ENCODE data around the gene PGAM1.
"Not testable (repeated sequence)": the region's sequence is repeated elsewhere in the genome, so short reads cannot be mapped to it uniquely, and the experiment has no call there.

The PGAM1 gene

DNA sequence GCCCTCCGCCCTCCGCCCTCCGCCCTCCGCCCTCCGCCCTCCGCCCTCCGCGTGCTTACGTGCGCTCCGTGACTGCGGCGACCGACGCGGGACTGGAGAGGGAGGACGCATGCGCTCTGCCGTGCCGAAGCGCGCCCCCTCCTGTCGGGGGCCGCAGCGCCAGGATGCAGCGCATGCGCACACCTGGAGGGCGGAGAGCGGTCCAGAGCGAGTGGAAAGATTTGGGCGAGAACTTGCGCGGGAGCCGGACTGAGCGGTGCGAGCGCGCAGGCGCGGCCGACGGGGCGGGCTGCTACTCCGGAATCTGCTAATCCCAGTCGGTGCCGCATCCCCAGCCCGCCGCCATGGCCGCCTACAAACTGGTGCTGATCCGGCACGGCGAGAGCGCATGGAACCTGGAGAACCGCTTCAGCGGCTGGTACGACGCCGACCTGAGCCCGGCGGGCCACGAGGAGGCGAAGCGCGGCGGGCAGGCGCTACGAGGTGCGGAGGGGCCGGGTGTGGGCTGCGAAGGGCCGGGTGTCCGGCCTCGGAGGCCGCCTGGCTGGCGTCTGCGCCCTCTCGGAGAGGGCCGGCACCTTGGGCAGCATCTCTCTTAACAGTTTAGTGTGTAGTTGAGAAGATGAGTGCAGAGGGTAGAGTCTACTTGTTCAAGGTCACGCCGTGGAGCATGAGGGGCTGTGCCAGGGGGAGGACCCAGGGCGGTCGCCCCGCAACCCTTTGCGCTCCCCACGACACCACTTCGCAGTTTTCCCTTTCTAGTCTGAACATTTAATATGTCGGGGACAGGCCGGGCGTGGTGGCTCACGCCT is at the start of gene PGAM1:
PGAM1 (plus strand) TSS at position 228 of the 812 bp plus-strand sequence; CDS start at position 345, 117 bp downstream.
- DNase-seq (ENCODE audit: low read depth in 2 of 2), result peak; percentile 86

- no peak for DNase-seq (ENCODE audit: low read depth in 2 of 2)
These were observed 49.6 kb upstream of the PGAM1 start for GRCh38 chr10:97376413-97376812.

DNA sequence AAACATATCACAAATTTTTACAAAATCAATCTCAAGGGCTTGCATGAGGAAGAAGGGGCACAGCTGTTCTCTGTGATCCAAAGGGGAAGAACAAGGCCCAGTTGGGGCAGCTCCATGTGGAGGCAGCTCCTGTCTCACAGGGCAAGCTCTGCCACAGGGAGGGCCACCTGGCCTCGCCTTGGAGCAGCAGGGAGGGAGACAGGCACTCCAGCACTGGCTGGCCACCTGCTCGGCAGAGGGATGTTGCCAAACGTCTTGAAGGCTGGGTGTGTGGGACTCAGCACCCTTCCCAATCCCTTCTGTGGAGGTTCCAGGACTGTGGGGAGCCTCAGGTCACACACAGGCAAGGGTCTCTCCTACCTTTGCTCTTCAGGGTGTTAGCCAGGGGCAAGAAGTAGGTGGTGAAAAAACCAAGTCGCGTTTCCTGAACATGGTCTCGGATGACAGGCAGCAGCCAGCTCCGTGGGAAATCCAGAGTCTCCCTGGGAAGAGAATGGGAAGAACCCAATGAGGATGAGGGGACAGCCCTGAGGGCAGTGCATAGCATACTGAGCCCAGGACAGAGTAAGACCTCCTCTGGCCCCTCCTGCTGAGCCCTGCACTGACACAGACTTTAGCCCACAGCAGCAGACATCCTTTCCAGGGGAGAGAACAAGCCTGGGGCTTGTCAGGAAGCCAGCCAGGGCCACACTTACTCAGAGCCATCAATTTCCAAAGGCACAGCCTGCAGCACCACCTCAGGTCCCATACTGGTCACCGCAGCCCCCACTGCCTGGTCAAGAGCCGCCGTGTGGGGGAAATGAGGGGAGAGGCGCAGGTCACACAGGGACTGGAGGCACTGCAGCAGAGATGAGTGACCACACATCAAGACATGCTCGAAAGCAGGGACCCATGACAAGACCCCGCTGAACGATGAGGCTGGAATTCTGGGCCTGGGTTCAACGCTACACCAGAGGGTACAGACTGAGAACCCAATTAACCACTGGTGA is 46.8 kb upstream of the PGAM1 start:
- DNase-seq (ENCODE audit: low read depth in 2 of 2), result no peak

- no peak for DNase-seq (ENCODE audit: low read depth in 2 of 2)
These were observed 45.5 kb upstream of the PGAM1 start for GRCh38 chr10:97380516-97380915.

DNA sequence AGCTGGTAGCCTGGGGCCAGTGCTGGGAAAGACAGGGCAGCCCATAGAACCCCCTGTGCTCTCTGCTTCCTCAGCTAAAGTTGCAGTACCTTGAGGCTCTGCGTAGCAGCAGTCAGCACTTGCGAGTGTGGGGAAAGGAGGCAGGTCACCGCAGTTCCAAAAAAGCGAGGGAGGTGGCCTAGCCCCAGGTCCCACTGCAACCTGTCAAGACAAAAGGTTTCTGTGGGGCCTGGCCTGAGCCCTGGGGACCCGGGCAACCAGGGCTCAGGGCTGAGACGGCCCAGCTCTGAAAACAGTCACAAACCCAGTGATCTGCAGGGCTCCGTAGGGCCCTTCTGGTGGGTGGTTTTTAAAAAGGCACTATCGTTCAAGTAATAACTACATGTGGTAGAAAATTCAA is 44.4 kb upstream of the PGAM1 start:
- no peak for DNase-seq (ENCODE audit: low read depth in 2 of 2)

GRCh38 chr10:97383159-97383558 is 42.8 kb upstream of the PGAM1 start:
- no peak for DNase-seq (ENCODE audit: low read depth in 2 of 2)

- no peak for DNase-seq (ENCODE audit: low read depth in 2 of 2)
These were observed 41.8 kb upstream of the PGAM1 start for GRCh38 chr10:97384156-97384555.

- DNase-seq (ENCODE audit: low read depth in 2 of 2), result no peak
These were observed 41.4 kb upstream of the PGAM1 start for GRCh38 chr10:97384641-97385040.

DNA sequence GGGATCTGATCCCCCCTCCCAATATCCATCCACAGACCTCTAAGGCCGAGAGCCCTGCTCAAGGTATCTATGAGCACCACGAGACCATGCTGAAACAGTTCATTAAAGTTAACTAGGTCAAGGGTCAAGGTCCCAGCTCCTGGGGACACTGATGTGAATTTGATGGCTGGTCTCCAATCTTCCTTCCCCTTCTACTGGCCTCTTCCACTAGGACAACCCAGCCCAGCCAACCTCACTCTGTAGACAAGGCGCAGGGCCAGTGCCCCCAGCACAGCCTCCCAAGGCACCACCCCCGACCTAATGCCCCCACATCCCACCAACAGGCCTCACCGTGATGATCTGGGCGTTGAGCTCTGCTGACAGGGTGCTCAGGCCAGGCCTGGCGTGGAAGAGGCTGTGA is 40.4 kb upstream of the PGAM1 start:
- DNase-seq (ENCODE audit: low read depth in 2 of 2), result no peak

- no peak for DNase-seq (ENCODE audit: low read depth in 2 of 2)
These were observed 37.8 kb upstream of the PGAM1 start for GRCh38 chr10:97388152-97388551.

DNA sequence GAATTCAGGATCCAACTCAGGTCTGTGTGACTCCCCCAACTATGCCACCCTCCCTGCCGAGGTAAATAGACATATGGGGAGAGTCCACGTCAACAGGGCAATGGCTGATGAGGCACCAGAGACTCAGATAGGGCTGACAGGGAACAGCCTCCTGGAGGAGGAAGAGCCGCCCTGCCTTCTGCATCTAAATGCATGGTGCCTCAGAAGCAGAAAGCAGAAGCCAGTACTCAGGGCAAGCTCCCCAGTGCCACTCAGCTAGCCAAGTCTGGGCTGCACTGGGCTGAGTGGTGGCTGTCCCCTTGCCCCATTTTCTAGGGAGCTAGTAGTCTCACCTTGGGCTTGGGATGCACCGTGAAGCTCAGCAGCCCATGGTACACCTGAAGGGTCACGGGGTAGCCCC is 35.9 kb upstream of the PGAM1 start:
- no peak for DNase-seq (ENCODE audit: low read depth in 2 of 2)

DNA sequence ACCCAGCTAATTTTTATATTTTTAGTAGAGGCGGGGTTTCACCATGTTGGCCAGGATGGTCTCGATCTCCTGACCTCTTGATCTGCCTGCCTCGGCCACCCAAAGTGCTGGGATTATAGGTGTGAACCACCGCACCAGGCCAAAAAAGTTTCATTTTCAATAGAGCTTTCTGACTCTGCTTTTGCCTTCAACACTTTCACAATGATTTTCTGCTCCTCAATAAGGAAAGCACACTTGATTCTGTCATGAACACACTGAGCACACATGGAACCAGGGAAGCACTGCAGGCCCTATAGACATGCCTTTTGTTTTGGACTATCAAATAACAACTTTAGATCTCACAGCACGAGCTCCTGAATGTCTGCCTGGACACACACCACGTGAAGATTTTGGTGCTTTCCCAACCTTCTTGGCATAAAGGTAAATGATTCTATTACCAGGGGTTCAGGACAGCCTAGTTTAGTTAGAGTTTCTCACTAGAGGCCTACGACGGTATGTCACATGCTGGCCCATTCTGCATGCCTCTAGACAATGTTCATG is 32.9 kb upstream of the PGAM1 start:
- no peak for DNase-seq (ENCODE audit: low read depth in 2 of 2)

- no peak for DNase-seq (ENCODE audit: low read depth in 2 of 2)
These were observed 29.9 kb upstream of the PGAM1 start for GRCh38 chr10:97396056-97396455.

DNA sequence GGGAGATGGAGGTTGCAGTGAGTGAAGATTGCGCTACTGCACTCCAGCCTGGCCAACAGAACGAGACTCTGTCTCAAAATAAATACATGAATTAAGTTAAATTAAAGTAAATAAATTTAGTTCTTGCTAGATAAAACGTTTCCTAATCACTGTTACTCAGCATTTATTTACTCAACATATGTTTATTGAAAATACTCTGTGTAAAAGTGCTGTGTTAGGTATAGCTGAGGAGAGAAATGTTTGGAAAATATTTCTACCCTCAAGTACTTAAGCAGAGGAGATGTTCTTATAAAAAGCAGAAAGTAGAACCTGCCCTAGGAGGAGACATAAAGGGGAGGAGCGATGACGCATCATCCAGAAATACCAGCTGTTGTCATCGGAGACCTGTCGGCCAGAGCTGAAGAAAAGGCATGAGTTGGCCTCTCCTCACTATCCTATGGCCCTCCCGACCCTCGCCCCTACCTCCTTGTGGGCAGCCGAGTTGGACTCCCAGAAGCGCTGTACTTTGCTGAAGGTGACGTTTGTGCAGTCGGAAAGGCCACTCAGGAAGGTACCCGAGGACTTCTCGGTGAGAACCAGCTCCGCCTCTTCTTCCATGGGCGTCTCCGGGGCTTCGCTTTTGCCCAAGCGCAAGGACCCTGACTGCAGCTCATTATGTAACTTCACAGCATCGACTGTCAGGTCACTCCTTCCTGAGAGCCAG is 26.0 kb upstream of the PGAM1 start:
- DNase-seq (ENCODE audit: low read depth in 2 of 2), result no peak

- peak; percentile 54 to 55 for DNase-seq (ENCODE audit: low read depth in 2 of 2)
These were observed 25.1 kb upstream of the PGAM1 start, which contains the start of gene RRP12 for GRCh38 chr10:97400665-97401454. RRP12 (minus strand) TSS chr10:97401340; CDS start chr10:97401231, 109 bp downstream.

DNA sequence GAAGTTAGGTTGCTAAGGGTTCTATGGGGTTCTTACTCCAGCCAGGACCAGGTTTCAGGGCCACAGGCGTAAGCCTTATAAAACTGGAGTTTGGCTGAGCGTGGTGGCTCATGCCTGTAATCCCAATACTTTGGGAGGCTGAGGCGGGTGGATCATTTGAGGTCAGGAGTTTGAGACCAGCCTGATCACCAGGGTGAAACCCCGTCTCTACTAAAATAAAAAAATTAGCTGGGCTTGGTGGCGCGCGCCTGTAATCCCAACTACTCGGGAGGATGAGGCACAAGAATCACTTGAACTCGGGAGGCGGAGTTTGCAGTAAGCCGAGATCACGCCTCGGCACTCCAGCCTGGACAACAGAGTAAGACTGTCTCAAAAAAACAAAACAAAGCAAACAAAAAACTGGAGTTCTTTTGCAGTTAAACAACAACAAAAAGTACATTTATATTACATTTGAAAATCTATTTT is 24.5 kb upstream of the PGAM1 start:
- no peak for DNase-seq (ENCODE audit: low read depth in 2 of 2)

DNA sequence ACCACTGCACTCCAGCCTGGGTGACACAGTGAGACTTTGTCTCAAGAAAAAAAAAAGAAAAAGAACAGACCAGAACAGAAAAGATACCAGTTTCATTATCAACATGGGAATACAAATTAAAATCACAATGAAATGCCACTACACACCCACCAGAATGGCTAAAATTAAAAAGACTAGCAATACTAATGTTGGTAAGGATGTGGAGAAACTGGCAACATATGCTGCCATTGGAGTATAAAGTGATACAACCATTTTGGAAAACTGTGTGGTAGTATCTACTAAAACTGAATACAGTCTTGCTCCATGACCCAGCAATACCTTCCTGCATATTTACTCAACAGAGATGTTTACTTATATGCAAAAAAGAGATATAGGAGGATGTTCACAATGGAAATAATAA is 21.9 kb upstream of the PGAM1 start:
- DNase-seq (ENCODE audit: low read depth in 2 of 2), result no peak

- no peak for DNase-seq (ENCODE audit: low read depth in 2 of 2)
These were observed 19.9 kb upstream of the PGAM1 start for GRCh38 chr10:97406064-97406463.

- not testable (repeated sequence) for DNase-seq (ENCODE audit: low read depth in 2 of 2)
These were observed 19.5 kb upstream of the PGAM1 start for GRCh38 chr10:97406483-97406882.

DNA sequence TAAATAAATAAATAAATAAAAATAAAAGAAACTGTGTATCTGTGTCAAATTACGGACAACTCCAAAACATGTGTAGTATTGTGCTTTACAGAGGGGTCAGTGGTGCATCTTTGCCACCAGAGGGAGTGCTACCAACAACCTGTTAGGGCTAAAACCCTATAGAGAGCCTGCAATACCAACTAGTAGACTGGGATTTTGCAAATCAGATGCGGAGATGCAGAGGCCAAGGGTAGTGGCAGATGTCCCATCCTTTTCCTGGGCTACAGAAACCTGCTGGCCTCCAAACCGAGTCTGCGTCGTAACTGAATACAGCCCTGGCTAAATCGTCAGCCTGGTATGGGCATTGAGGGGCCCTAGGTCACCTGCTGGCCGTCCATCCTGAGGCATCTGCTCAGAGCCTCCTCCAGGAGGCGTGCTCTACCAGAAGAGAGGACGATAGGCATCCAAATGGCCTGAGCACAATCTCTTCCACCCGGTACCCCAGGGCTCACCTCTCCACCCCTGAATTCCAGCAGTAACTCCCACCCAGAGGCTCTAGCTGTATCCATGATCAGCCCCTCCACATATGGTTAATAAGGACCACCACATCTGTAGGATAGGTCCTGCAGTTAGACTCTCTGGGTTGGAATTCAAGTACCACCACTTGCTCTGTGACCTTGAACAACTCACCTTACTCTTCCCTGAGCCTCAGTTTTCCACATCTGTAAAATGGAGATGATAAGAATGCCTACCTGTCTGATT is 18.6 kb upstream of the PGAM1 start:
- peak in 1 of 2 donors; percentile 31 for DNase-seq (ENCODE audit: low read depth in 2 of 2)

All from stimulated activated CD8-positive, alpha-beta memory T cell treated with anti-CD3 and anti-CD28 coated beads, Interleukin-7, amount 100 ng/mL, for 1 hour (primary cell).